Liver (tissue), 9 donors: ENCODE measurements around the gene PRSS27. TPM values are rescaled to one million over a fixed set of nuclear protein-coding genes. Genes with fewer than 3 reads are reported as not detected.
A peak's percentile ranks its signal among the peaks of the same experiment; 100 is the strongest.
"Not testable (repeated sequence)": the region's sequence is repeated elsewhere in the genome, so short reads cannot be mapped to it uniquely, and the experiment has no call there.

Experiments
- DNase-seq: peaks from one replicate; pipeline ENCODE4 v3.0.0-alpha.2; 2017; ENCODE audit warnings: low spot score
- H3K27ac ChIP-seq, 2 donors: one replicate each; pipeline ENCODE4 v1.7.0; 2013; ENCODE audit warnings: inconsistent platforms in 2 of 2, low read length in 2 of 2, control low read depth in 1 of 2, low read depth in 1 of 2, mild to moderate bottlenecking in 1 of 2
- H3K27me3 ChIP-seq, 4 donors: one replicate each; pipeline versions ENCODE4 v1.6.1 to v1.7.0; 2013; ENCODE audit warnings: low read length in 3 of 4, inconsistent platforms in 1 of 4, mild to moderate bottlenecking in 1 of 4, moderate library complexity in 1 of 4; ENCODE audit not compliant: control insufficient read depth in 4 of 4, insufficient read depth in 4 of 4
- H3K36me3 ChIP-seq, 4 donors: one replicate each; pipeline versions ENCODE4 v1.6.1 to v1.7.0; 2013; ENCODE audit warnings: low read length in 3 of 4, mild to moderate bottlenecking in 3 of 4, low read depth in 1 of 4, moderate library complexity in 1 of 4; ENCODE audit not compliant: control insufficient read depth in 4 of 4, insufficient read depth in 3 of 4
- H3K4me1 ChIP-seq, 4 donors: one replicate each; pipeline versions ENCODE4 v1.6.1 to v1.7.0; 2013; ENCODE audit warnings: low read length in 3 of 4, mild to moderate bottlenecking in 3 of 4, moderate library complexity in 1 of 4; ENCODE audit not compliant: control insufficient read depth in 4 of 4, insufficient read depth in 4 of 4
- H3K4me3 ChIP-seq, 3 donors: one replicate each; pipeline versions ENCODE4 v1.6.1 to v1.7.0; 2013; ENCODE audit warnings: low read length in 3 of 3, control low read depth in 1 of 3, low read depth in 1 of 3, mild to moderate bottlenecking in 1 of 3
- H3K9ac ChIP-seq, 2 donors: one replicate each; pipeline ENCODE4 v1.7.0; 2013; ENCODE audit warnings: low read length in 2 of 2, mild to moderate bottlenecking in 2 of 2, moderate library complexity in 2 of 2, control low read depth in 1 of 2, low read depth in 1 of 2
- H3K9me3 ChIP-seq, 4 donors: one replicate each; pipeline versions ENCODE4 v1.6.1 to v1.7.0; 2013; ENCODE audit warnings: low read length in 3 of 4; ENCODE audit not compliant: control insufficient read depth in 4 of 4
- ATF3 ChIP-seq: IDR thresholded peaks from 2 replicates; pipeline ENCODE4 v1.6.1; 2016; ENCODE audit warnings: antibody characterized with exemption
- CTCF ChIP-seq: fragments of 150-350 bp; IDR thresholded peaks from 2 replicates; pipeline ENCODE4 v1.5.1; 2017; ENCODE audit warnings: improper control_type of control experiment, low read depth, low read length; ENCODE audit not compliant: missing input control
- FOXA1 ChIP-seq: IDR thresholded peaks from 2 replicates; pipeline ENCODE4 v1.6.1; 2016; ENCODE audit warnings: antibody characterized with exemption
- FOXA2 ChIP-seq: IDR thresholded peaks from 2 replicates; pipeline ENCODE4 v1.6.1; 2016; ENCODE audit warnings: antibody characterized with exemption
- GABPA ChIP-seq, 2 donors: IDR thresholded peaks in 1 of 2; conservative IDR thresholded peaks in 1 of 2; 2 replicates each; pipeline ENCODE4 v1.6.1; 2016; ENCODE audit warnings: antibody characterized with exemption in 2 of 2, mild to moderate bottlenecking in 1 of 2, moderate library complexity in 1 of 2
- HNF4G ChIP-seq: IDR thresholded peaks from 2 replicates; pipeline ENCODE4 v1.6.1; 2016; ENCODE audit warnings: antibody characterized with exemption
- JUND ChIP-seq, 2 donors: IDR thresholded peaks; 2 replicates each; pipeline ENCODE4 v1.6.1; 2016; ENCODE audit warnings: antibody characterized with exemption in 2 of 2
- NR2F2 ChIP-seq: IDR thresholded peaks from 2 replicates; pipeline ENCODE4 v1.6.1; 2016; ENCODE audit warnings: antibody characterized with exemption
- RXRA ChIP-seq, 2 donors: IDR thresholded peaks; 2 replicates each; pipeline ENCODE4 v1.6.1; 2017 to 2018; ENCODE audit warnings: antibody characterized with exemption in 2 of 2, mild to moderate bottlenecking in 1 of 2
- SP1 ChIP-seq: IDR thresholded peaks from 2 replicates; pipeline ENCODE4 v1.6.1; 2018; ENCODE audit warnings: antibody characterized with exemption, mild to moderate bottlenecking
- TAF1 ChIP-seq: conservative IDR thresholded peaks from 2 replicates; pipeline ENCODE4 v1.6.1; 2016; ENCODE audit warnings: antibody characterized with exemption, mild to moderate bottlenecking
- YY1 ChIP-seq: IDR thresholded peaks from 2 replicates; pipeline ENCODE4 v1.6.1; 2016; ENCODE audit warnings: antibody characterized with exemption, mild to moderate bottlenecking
- ZBTB33 ChIP-seq: IDR thresholded peaks from 2 replicates; pipeline ENCODE4 v1.6.1; 2016; ENCODE audit warnings: antibody characterized with exemption
- WGBS: extraction: QIAGEN DNeasy Blood & Tissue Kit; methylation state at CpG from one replicate; pipeline ENCODE4 v1.1.7; 2013; 5-methylcytosine and 5-hydroxymethylcytosine counted together
- polyA plus RNA-seq, 2 donors: library from polyadenylated mRNA; stranded (reverse) in 1 of 2; unstranded in 1 of 2; fragments of 200-250 nt in 1 of 2; fragments of >200 nt in 1 of 2; fragmentation: Nextera tagmentation in 1 of 2; extraction: Ambion mirVana in 1 of 2; gene quantifications; one replicate each; pipeline versions ENCODE4 v1.2.1 to v1.2.3, GENCODE V29; 2013 to 2015
- total RNA-seq, 2 donors: library from RNA; depleted of rRNA; stranded (reverse); fragments of >200 nt; gene quantifications; one replicate each; pipeline ENCODE4 v1.2.3, GENCODE V29; 2014
- donor health status: healthy.
- donor health status: healthy.
- donor health status: healthy.
- donor health status: healthy.
- donor health status: healthy.

The PRSS27 gene
- total and polyA plus RNA-seq, 4 donors: 0.05 to 1.5 (median 0.22) TPM; not detected in 1

GRCh38 chr16:2687531-2688308 is 32.3 kb downstream of the PRSS27 start:
- WGBS: 88% methylated on average over 19 of the region's 19 CpGs
- H3K36me3 ChIP-seq: peaks cover 0 to 9% (median 4%) of the 10 kb centered on the region in 4 donors
- DNase-seq: no peak
- no peaks in the 10 kb centered on the region for H3K9me3 ChIP-seq
- no peak overlapping the region for H3K4me3 ChIP-seq
- no peaks in the 10 kb centered on the region for H3K27me3 ChIP-seq
- H3K4me1 ChIP-seq: peaks cover 0 to 17% (median 10%) of the 10 kb centered on the region in 4 donors
- TF ChIP-seq NR2F2 (no peak), RXRA (IDR thresholded peaks at IDR 0.05) (no peak), HNF4G (no peak), JUND (IDR thresholded peaks at IDR 0.05) (no peak), YY1 (no peak), SP1 (no peak), FOXA1 (no peak)
- no peak overlapping the region for H3K27ac ChIP-seq
- no peak overlapping the region for H3K9ac ChIP-seq

GRCh38 chr16:2686912-2687507 is 33.0 kb downstream of the PRSS27 start:
- H3K27ac ChIP-seq: no peak overlapping the region
- H3K36me3 ChIP-seq: peaks cover 0 to 9% (median 3%) of the 10 kb centered on the region in 4 donors
- H3K4me1 ChIP-seq: peaks cover 0 to 17% (median 10%) of the 10 kb centered on the region in 4 donors
- WGBS: 74% methylated on average over 20 of the region's 20 CpGs
- no peaks in the 10 kb centered on the region for H3K9me3 ChIP-seq
- no peak overlapping the region for H3K4me3 ChIP-seq
- H3K27me3 ChIP-seq: no peaks in the 10 kb centered on the region
- TF ChIP-seq HNF4G (no peak), NR2F2 (no peak), TAF1 (no peak), CTCF (no peak), ATF3 (no peak), RXRA (IDR thresholded peaks at IDR 0.05) (no peak), GABPA (IDR thresholded peaks at IDR 0.05 in 1 of 2, conservative IDR thresholded peaks at IDR 0.05 in 1 of 2) (no peak), ZBTB33 (no peak), JUND (IDR thresholded peaks at IDR 0.05) (no peak), FOXA2 (no peak)
- H3K9ac ChIP-seq: no peak overlapping the region
- no peak for DNase-seq

GRCh38 chr16:2686075-2686474 is 33.9 kb downstream of the PRSS27 start:
- no CpG with 5 or more reads among the region's 9 CpGs for WGBS
- H3K9ac ChIP-seq, H3K9me3 ChIP-seq, DNase-seq, H3K27me3 ChIP-seq, H3K27ac ChIP-seq, H3K36me3 ChIP-seq, H3K4me3 ChIP-seq: not testable (repeated sequence)
- H3K4me1 ChIP-seq: peaks cover 3 to 17% (median 16%) of the 10 kb centered on the region in 4 donors

- not testable (repeated sequence) for H3K9me3 ChIP-seq, DNase-seq
- 9% methylated on average over 13 of the region's 13 CpGs for WGBS
These were observed 37.0 kb downstream of the PRSS27 start for GRCh38 chr16:2683041-2683440.

More at GRCh38 chr16:2683041-2683440, 37.0 kb downstream of the PRSS27 start:
- not testable (repeated sequence) for H3K36me3 ChIP-seq, H3K27me3 ChIP-seq
- Histone ChIP-seq H3K9ac (peak overlapping the region; percentile 74 to 93), H3K4me3 (peak overlapping the region; percentile 86 to 100 (median 97)), H3K4me1 (peaks cover 3 to 17% (median 16%) of the 10 kb centered on the region in 4 donors), H3K27ac (peak overlapping the region in 1 of 2 donors; percentile 28)
